Smooth muscle cell (in vitro differentiated cells): Measurements from ENCODE around the gene SMYD3. TPM values are rescaled to one million over a fixed set of nuclear protein-coding genes. Genes with fewer than 3 reads are reported as not detected.
"Not testable (repeated sequence)": the region's sequence is repeated elsewhere in the genome, so short reads cannot be mapped to it uniquely, and the experiment has no call there.

Source experiments
- DNase-seq: peaks from one replicate; lab custom pipeline; 2025; ENCODE audit not compliant: unreplicated experiment; lab: John Stamatoyannopoulos, UW
- H2AFZ ChIP-seq: fragments of 200-600 bp; sonication (generic); 2 replicates; pipeline ENCODE4 v1.6.0; 2016; ENCODE audit warnings: antibody characterized with exemption, low read depth, mild to moderate bottlenecking
- H3F3A ChIP-seq: fragments of 200-600 bp; sonication (generic); 2 replicates; pipeline ENCODE4 v1.6.0; 2017; ENCODE audit warnings: antibody characterized with exemption, low read depth
- H3K27ac ChIP-seq: fragments of 200-600 bp; sonication (generic); 2 replicates; pipeline ENCODE4 v1.5.1; 2016; ENCODE audit warnings: low read depth, mild to moderate bottlenecking
- H3K27me3 ChIP-seq: fragments of 200-600 bp; sonication (generic); 2 replicates; pipeline ENCODE4 v1.6.1; 2016; ENCODE audit warnings: low read depth, mild to moderate bottlenecking
- H3K36me3 ChIP-seq: fragments of 200-600 bp; sonication (generic); 2 replicates; pipeline ENCODE4 v1.5.1; 2016; ENCODE audit warnings: low read depth
- H3K4me1 ChIP-seq: fragments of 200-600 bp; sonication (generic); 2 replicates; pipeline ENCODE4 v1.5.1; 2016; ENCODE audit warnings: low read depth
- H3K4me2 ChIP-seq: fragments of 200-600 bp; sonication (generic); 2 replicates; pipeline ENCODE4 v1.6.0; 2016; ENCODE audit warnings: mild to moderate bottlenecking
- H3K4me3 ChIP-seq: fragments of 200-600 bp; sonication (generic); 2 replicates; pipeline ENCODE4 v1.5.1; 2016; ENCODE audit warnings: mild to moderate bottlenecking
- H3K79me2 ChIP-seq: fragments of 200-600 bp; sonication (generic); 2 replicates; pipeline ENCODE4 v1.6.0; 2016; ENCODE audit warnings: low read depth, mild to moderate bottlenecking
- H3K9ac ChIP-seq: fragments of 200-600 bp; sonication (generic); 2 replicates; pipeline ENCODE4 v1.6.0; 2016; ENCODE audit warnings: low read depth
- H3K9me3 ChIP-seq: fragments of 200-600 bp; sonication (generic); replicated peaks from 2 replicates; pipeline ENCODE4 v1.5.1; 2016; ENCODE audit warnings: low read depth
- H4K20me1 ChIP-seq: fragments of 200-600 bp; sonication (generic); 2 replicates; pipeline ENCODE4 v1.6.0; 2016; ENCODE audit warnings: low read depth
- WGBS: methylation state at CpG from one replicate; pipeline ENCODE4 v1.1.7; 2016; ENCODE audit warnings: low lambda C conversion rate; 5-methylcytosine and 5-hydroxymethylcytosine counted together
- polyA plus RNA-seq: library from polyadenylated mRNA; unstranded; fragments of >200 nt; fragmentation: Nextera tagmentation; extraction: Ambion mirVana; gene quantifications from 2 replicates; pipeline ENCODE4 v1.2.1, GENCODE V29; 2016
- total RNA-seq: library from RNA; depleted of rRNA; stranded (reverse); fragments of >200 nt; gene quantifications from 2 replicates; pipeline ENCODE4 v1.2.3, GENCODE V29; 2014
- TF ChIP-seq, protein P1 (sequence below): fragments of 200-600 bp; sonication (generic); IDR thresholded peaks from 2 replicates; pipeline ENCODE4 v1.5.1; 2017; ENCODE audit warnings: borderline replicate concordance, mild to moderate bottlenecking, antibody characterized with exemption; ENCODE audit not compliant: insufficient read depth, poor library complexity, severe bottlenecking

SMYD3 gene
- total and polyA plus RNA-seq, 2 experiments from 2014 or later = 162 to 301 TPM

DNA sequence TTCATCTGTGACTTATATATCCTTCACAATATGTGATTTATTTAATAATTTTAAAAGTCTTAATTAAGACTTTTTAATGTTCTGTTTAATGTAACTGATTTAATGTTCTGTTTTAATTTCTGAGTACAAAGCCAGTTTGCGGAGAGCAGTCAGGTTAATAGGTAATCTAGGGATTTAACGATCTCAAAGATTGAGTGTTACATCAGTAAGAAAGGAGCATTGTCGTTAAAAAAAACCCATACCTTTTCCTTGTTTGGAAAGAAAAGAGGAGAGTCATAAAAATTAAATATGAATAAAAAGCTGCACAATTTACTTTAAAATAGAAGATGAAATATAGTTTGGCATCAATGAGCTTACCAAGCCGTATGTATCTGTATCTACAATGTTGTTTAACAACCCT, 730.9 kb downstream of the SMYD3 start:
- peaks cover 7% of the 10 kb centered on the region for H4K20me1 ChIP-seq
- H3K36me3 ChIP-seq = no peaks in the 10 kb centered on the region
- DNase-seq = no peak
- peaks cover 9% of the 10 kb centered on the region for H3K79me2 ChIP-seq
- H3K9me3 ChIP-seq = no peaks in the 10 kb centered on the region
- H3K27me3 ChIP-seq = no peaks in the 10 kb centered on the region
- H2AFZ ChIP-seq = no peak overlapping the region
- H3K4me3 ChIP-seq = no peak overlapping the region
- WGBS = 93% methylated on average over 4 of the region's 4 CpGs
- no peak overlapping the region for H3K27ac ChIP-seq
- no peaks in the 10 kb centered on the region for H3K4me1 ChIP-seq
- peaks cover 15% of the 10 kb centered on the region for H3F3A ChIP-seq
- no peak overlapping the region for H3K4me2 ChIP-seq
- H3K9ac ChIP-seq = no peak overlapping the region
- TF ChIP-seq, protein P1, sequence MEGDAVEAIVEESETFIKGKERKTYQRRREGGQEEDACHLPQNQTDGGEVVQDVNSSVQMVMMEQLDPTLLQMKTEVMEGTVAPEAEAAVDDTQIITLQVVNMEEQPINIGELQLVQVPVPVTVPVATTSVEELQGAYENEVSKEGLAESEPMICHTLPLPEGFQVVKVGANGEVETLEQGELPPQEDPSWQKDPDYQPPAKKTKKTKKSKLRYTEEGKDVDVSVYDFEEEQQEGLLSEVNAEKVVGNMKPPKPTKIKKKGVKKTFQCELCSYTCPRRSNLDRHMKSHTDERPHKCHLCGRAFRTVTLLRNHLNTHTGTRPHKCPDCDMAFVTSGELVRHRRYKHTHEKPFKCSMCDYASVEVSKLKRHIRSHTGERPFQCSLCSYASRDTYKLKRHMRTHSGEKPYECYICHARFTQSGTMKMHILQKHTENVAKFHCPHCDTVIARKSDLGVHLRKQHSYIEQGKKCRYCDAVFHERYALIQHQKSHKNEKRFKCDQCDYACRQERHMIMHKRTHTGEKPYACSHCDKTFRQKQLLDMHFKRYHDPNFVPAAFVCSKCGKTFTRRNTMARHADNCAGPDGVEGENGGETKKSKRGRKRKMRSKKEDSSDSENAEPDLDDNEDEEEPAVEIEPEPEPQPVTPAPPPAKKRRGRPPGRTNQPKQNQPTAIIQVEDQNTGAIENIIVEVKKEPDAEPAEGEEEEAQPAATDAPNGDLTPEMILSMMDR = no peak

DNA sequence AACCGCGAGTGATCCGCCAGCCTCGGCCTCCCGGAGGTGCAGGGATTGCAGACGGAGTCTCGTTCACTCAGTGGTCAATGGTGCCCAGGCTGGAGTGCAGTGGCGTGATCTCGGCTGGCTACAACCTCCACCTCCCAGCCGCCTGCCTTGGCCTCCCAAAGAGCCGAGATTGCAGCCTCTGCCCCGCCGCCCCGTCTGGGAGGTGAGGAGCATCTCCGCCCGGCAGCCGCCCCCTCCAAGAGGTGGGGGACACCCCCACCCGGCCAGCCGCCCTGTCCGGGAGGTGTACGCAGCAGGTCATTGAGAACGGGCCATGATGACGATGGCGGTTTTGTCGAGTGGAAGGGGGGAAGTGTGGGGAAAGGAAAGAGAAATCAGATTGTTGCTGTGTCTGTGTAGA, 732.1 kb downstream of the SMYD3 start:
- not testable (repeated sequence) for H3K4me2 ChIP-seq, H3K27ac ChIP-seq, H3K4me1 ChIP-seq, H3K4me3 ChIP-seq, H4K20me1 ChIP-seq, H2AFZ ChIP-seq, H3K79me2 ChIP-seq, H3K9ac ChIP-seq, H3K36me3 ChIP-seq, H3K9me3 ChIP-seq, H3K27me3 ChIP-seq, DNase-seq
- WGBS = 98% methylated on average over 17 of the region's 25 CpGs
- peaks cover 23% of the 10 kb centered on the region for H3F3A ChIP-seq

DNA sequence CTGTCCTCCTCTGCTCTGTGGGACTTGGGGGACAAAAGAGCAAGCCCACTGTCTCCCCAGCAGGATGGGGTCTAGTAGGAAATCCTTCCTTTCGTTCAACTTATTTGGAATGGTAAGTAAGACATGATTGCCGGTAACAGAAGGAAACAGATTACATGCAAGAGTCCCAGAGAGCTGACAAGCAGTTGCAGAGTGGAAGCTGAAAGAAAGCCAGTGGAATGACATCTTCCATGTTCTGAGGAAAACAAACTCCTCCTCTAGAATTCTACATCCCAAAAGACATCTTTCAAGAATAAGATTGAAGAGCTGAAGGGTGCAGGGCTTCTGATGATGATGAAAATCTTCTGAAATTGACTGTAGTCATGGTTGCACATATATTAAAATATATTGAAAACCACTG, 732.9 kb downstream of the SMYD3 start:
- H3K4me3 ChIP-seq = no peak overlapping the region
- no peak overlapping the region for H3K9ac ChIP-seq
- TF ChIP-seq, protein P1 = no peak
- peaks cover 31% of the 10 kb centered on the region for H3F3A ChIP-seq
- H3K9me3 ChIP-seq = no peaks in the 10 kb centered on the region
- no peak for DNase-seq
- H2AFZ ChIP-seq = no peak overlapping the region
- no peak overlapping the region for H3K27ac ChIP-seq
- H3K79me2 ChIP-seq = peaks cover 9% of the 10 kb centered on the region
- H4K20me1 ChIP-seq = peaks cover 8% of the 10 kb centered on the region
- WGBS = 65% methylated on average over 2 of the region's 2 CpGs
- H3K4me1 ChIP-seq = no peaks in the 10 kb centered on the region
- H3K27me3 ChIP-seq = no peaks in the 10 kb centered on the region
- H3K4me2 ChIP-seq = no peak overlapping the region
- H3K36me3 ChIP-seq = no peaks in the 10 kb centered on the region

DNA sequence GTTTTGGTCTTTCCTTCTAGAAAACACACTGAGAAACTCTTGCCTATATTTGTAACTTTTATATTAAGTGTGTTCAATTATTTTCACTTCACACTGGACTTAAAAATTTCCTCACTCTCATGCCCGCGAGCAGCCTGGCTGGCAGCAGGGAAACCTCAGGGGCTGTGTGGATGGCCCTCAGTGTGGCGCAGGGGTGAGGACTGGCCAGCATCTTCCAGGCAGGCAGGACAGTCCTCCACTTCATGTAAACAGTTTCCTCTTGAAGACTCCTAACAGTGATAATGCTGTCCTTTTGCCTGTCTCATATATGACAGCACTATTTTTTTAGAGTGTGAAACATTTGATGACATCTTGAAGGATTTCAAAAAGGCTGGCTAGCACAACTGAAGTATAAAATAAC, 733.7 kb downstream of the SMYD3 start:
- TF ChIP-seq, protein P1 = no peak
- H3K79me2 ChIP-seq = peaks cover 9% of the 10 kb centered on the region
- no peak overlapping the region for H3K9ac ChIP-seq
- no peaks in the 10 kb centered on the region for H3K4me1 ChIP-seq
- no peaks in the 10 kb centered on the region for H3K9me3 ChIP-seq
- peaks cover 8% of the 10 kb centered on the region for H4K20me1 ChIP-seq
- peaks cover 34% of the 10 kb centered on the region for H3F3A ChIP-seq
- WGBS = 59% methylated on average over 3 of the region's 3 CpGs
- H3K27me3 ChIP-seq = no peaks in the 10 kb centered on the region
- peak overlapping the region; percentile 13 for H3K4me2 ChIP-seq
- H3K36me3 ChIP-seq = no peaks in the 10 kb centered on the region
- no peak overlapping the region for H3K4me3 ChIP-seq
- H3K27ac ChIP-seq = peak overlapping the region; percentile 44
- DNase-seq = no peak
- H2AFZ ChIP-seq = no peak overlapping the region
